ENCODE data around the gene NTRK3.
"Not testable (repeated sequence)": the region's sequence is repeated elsewhere in the genome, so short reads cannot be mapped to it uniquely, and the experiment has no call there.

Gene NTRK3

GRCh38 chr15:88035381-88035780 is 221.2 kb downstream of the NTRK3 start:
- Histone ChIP-seq H3K9me3 (ENCODE audit: control insufficient read depth, insufficient read depth, low read length) (no peaks in the 10 kb centered on the region), H3F3A (ENCODE audit: control insufficient read depth, insufficient read depth) (no peaks in the 10 kb centered on the region), H3K79me2 (ENCODE audit: control insufficient read depth, low read length) (no peaks in the 10 kb centered on the region), H3K36me3 (ENCODE audit: control insufficient read depth, low read length) (no peaks in the 10 kb centered on the region), H3K9me2 (replicated peaks; ENCODE audit: control insufficient read depth, low read length) (no peaks in the 10 kb centered on the region), H3K27me3 (ENCODE audit: control insufficient read depth, low read length) (no peaks in the 10 kb centered on the region), H4K20me1 (ENCODE audit: control insufficient read depth, insufficient read depth, low read depth, low read length) (no peaks in the 10 kb centered on the region), H3K4me3 (ENCODE audit: low read length) (no peak overlapping the region), H3K4me2 (ENCODE audit: low read length) (no peak overlapping the region), H3K27ac (ENCODE audit: low read depth, low read length) (no peak overlapping the region), H3K4me1 (ENCODE audit: control insufficient read depth, low read length) (no peaks in the 10 kb centered on the region)
- TF ChIP-seq, protein P1, sequence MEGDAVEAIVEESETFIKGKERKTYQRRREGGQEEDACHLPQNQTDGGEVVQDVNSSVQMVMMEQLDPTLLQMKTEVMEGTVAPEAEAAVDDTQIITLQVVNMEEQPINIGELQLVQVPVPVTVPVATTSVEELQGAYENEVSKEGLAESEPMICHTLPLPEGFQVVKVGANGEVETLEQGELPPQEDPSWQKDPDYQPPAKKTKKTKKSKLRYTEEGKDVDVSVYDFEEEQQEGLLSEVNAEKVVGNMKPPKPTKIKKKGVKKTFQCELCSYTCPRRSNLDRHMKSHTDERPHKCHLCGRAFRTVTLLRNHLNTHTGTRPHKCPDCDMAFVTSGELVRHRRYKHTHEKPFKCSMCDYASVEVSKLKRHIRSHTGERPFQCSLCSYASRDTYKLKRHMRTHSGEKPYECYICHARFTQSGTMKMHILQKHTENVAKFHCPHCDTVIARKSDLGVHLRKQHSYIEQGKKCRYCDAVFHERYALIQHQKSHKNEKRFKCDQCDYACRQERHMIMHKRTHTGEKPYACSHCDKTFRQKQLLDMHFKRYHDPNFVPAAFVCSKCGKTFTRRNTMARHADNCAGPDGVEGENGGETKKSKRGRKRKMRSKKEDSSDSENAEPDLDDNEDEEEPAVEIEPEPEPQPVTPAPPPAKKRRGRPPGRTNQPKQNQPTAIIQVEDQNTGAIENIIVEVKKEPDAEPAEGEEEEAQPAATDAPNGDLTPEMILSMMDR (IDR thresholded peaks at IDR 0.05; ENCODE audit: low read depth, low read length, poor library complexity, severe bottlenecking), result no peak
- TF ChIP-seq EZH2phosphoT487 (IDR thresholded peaks at IDR 0.05; ENCODE audit: borderline replicate concordance, low read length), result no peak

GRCh38 chr15:88033421-88033820 is 223.1 kb downstream of the NTRK3 start:
- H3K4me1 ChIP-seq (ENCODE audit: control insufficient read depth, low read length); H3F3A ChIP-seq (ENCODE audit: control insufficient read depth, insufficient read depth); H3K79me2 ChIP-seq (ENCODE audit: control insufficient read depth, low read length); H3K36me3 ChIP-seq (ENCODE audit: control insufficient read depth, low read length); H3K27ac ChIP-seq (ENCODE audit: low read depth, low read length); H3K9me3 ChIP-seq (ENCODE audit: control insufficient read depth, insufficient read depth, low read length); H4K20me1 ChIP-seq (ENCODE audit: control insufficient read depth, insufficient read depth, low read depth, low read length); H3K9me2 ChIP-seq (replicated peaks; ENCODE audit: control insufficient read depth, low read length); H3K4me3 ChIP-seq (ENCODE audit: low read length); H3K4me2 ChIP-seq (ENCODE audit: low read length); H3K27me3 ChIP-seq (ENCODE audit: control insufficient read depth, low read length): not testable (repeated sequence)

GRCh38 chr15:88032787-88033186 is 223.8 kb downstream of the NTRK3 start:
- Histone ChIP-seq H3K27ac (ENCODE audit: low read depth, low read length) (no peak overlapping the region), H3K4me3 (ENCODE audit: low read length) (no peak overlapping the region), H3K27me3 (ENCODE audit: control insufficient read depth, low read length) (no peaks in the 10 kb centered on the region), H3K79me2 (ENCODE audit: control insufficient read depth, low read length) (no peaks in the 10 kb centered on the region), H3K9me2 (replicated peaks; ENCODE audit: control insufficient read depth, low read length) (no peaks in the 10 kb centered on the region), H3K4me1 (ENCODE audit: control insufficient read depth, low read length) (no peaks in the 10 kb centered on the region), H3K9me3 (ENCODE audit: control insufficient read depth, insufficient read depth, low read length) (no peaks in the 10 kb centered on the region), H3K4me2 (ENCODE audit: low read length) (no peak overlapping the region), H3F3A (ENCODE audit: control insufficient read depth, insufficient read depth) (no peaks in the 10 kb centered on the region), H3K36me3 (ENCODE audit: control insufficient read depth, low read length) (no peaks in the 10 kb centered on the region), H4K20me1 (ENCODE audit: control insufficient read depth, insufficient read depth, low read depth, low read length) (no peaks in the 10 kb centered on the region)
- TF ChIP-seq, protein P1 (IDR thresholded peaks at IDR 0.05; ENCODE audit: low read depth, low read length, poor library complexity, severe bottlenecking), result no peak
- TF ChIP-seq EZH2phosphoT487 (IDR thresholded peaks at IDR 0.05; ENCODE audit: borderline replicate concordance, low read length), result no peak

DNA sequence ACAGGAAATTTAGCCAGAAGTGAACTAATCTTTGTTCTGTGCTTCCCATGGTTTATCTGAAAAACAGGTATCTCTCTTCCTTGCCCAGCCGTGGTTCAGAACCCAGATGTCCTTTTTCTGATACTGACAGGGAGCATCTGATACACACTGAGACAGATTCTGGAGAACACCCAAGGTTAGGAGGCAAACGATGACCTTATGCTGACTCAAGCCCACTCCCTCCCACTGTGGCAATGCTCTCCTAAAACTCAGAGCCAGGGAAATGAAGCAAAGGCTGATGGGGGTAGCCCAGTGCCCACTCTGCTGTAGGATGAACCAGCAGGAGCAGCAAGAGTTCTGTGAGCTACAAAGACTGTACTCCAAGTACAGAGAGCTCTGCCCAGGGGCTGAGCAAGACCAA is 225.1 kb downstream of the NTRK3 start:
- no peak overlapping the region for H3K27ac ChIP-seq (ENCODE audit: low read depth, low read length)
- no peaks in the 10 kb centered on the region for H3K36me3 ChIP-seq (ENCODE audit: control insufficient read depth, low read length)
- H3F3A ChIP-seq (ENCODE audit: control insufficient read depth, insufficient read depth), result no peaks in the 10 kb centered on the region
- no peaks in the 10 kb centered on the region for H4K20me1 ChIP-seq (ENCODE audit: control insufficient read depth, insufficient read depth, low read depth, low read length)
- no peaks in the 10 kb centered on the region for H3K79me2 ChIP-seq (ENCODE audit: control insufficient read depth, low read length)
- H3K4me2 ChIP-seq (ENCODE audit: low read length), result no peak overlapping the region
- H3K9me3 ChIP-seq (ENCODE audit: control insufficient read depth, insufficient read depth, low read length), result no peaks in the 10 kb centered on the region
- no peak overlapping the region for H3K4me3 ChIP-seq (ENCODE audit: low read length)
- H3K27me3 ChIP-seq (ENCODE audit: control insufficient read depth, low read length), result no peaks in the 10 kb centered on the region
- TF ChIP-seq, protein P1 (IDR thresholded peaks at IDR 0.05; ENCODE audit: low read depth, low read length, poor library complexity, severe bottlenecking), result no peak
- no peak for TF ChIP-seq EZH2phosphoT487 (IDR thresholded peaks at IDR 0.05; ENCODE audit: borderline replicate concordance, low read length)
- no peaks in the 10 kb centered on the region for H3K9me2 ChIP-seq (replicated peaks; ENCODE audit: control insufficient read depth, low read length)
- no peaks in the 10 kb centered on the region for H3K4me1 ChIP-seq (ENCODE audit: control insufficient read depth, low read length)
